Cardiac muscle cell (in vitro differentiated cells and primary cell): Measurements from ENCODE around the gene EPHA10. TPM values are rescaled to one million over a fixed set of nuclear protein-coding genes. Genes with fewer than 3 reads are reported as not detected.
"Not testable (repeated sequence)": the region's sequence is repeated elsewhere in the genome, so short reads cannot be mapped to it uniquely, and the experiment has no call there.

Experiments used
- DNase-seq, 2 donors: peaks; one replicate each; pipeline versions ENCODE4 v3.0.0 to v3.0.0-alpha.2; 2010 to 2017; ENCODE audit warnings: low read depth in 1 of 2, low spot score in 1 of 2
- H3K27ac ChIP-seq: fragments of 200-600 bp; sonication (generic); 2 replicates; pipeline ENCODE4 v1.5.1; 2016
- H3K27me3 ChIP-seq: fragments of 200-600 bp; sonication (generic); 2 replicates; pipeline ENCODE4 v1.6.0; 2016; ENCODE audit warnings: control low read depth
- H3K36me3 ChIP-seq: fragments of 200-600 bp; sonication (generic); 2 replicates; pipeline ENCODE4 v1.5.1; 2016; ENCODE audit warnings: control low read depth
- H3K4me1 ChIP-seq: fragments of 200-600 bp; sonication (generic); 2 replicates; pipeline ENCODE4 v1.8.1; 2017; ENCODE audit warnings: low read depth, mild to moderate bottlenecking, mixed run types
- H3K4me3 ChIP-seq: fragments of 200-600 bp; sonication (generic); 2 replicates; pipeline ENCODE4 v1.5.1; 2016; ENCODE audit warnings: mild to moderate bottlenecking
- H3K9me3 ChIP-seq: fragments of 200-600 bp; sonication (generic); 2 replicates; pipeline ENCODE4 v1.5.1; 2017; ENCODE audit warnings: low read depth, mild to moderate bottlenecking, control low read depth
- polyA plus RNA-seq: library from polyadenylated mRNA; unstranded; fragments of >200 nt; fragmentation: Nextera tagmentation; extraction: Ambion mirVana; gene quantifications from 2 replicates; pipeline ENCODE4 v1.2.1, GENCODE V29; 2016
- total RNA-seq: library from RNA; depleted of rRNA; stranded (reverse); fragments of >200 nt; gene quantifications from 2 replicates; pipeline ENCODE4 v1.2.3, GENCODE V29; 2016
- TF ChIP-seq, protein P1 (sequence below): IDR thresholded peaks from 2 replicates; pipeline ENCODE4 v1.5.1; 2012; ENCODE audit warnings: low read depth, mild to moderate bottlenecking, low read length

The EPHA10 gene
- total and polyA plus RNA-seq, 2 experiments from 2014 or later = 0.38 TPM; not detected in 1

DNA sequence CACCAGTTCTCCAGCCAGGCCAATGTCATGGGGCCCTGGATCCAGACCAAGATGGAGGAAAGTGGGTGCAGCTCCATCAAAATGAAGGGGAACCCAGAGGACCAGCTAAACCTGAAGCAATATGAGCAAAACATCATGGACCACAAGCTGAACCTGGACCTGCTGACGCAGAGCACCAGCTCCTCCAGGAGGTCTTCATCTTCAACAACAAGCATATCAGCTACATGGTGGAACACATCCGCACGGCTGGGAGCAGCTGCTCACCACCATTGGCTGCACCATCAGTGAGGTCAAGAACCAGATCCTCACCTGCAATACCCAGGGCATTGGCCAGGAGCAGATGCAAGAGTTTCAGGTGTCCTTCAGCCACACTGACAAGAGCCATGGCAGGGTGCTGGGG, 13.7 kb upstream of the EPHA10 start:
- no peaks in the 10 kb centered on the region for H3K36me3 ChIP-seq
- TF ChIP-seq, protein P1, sequence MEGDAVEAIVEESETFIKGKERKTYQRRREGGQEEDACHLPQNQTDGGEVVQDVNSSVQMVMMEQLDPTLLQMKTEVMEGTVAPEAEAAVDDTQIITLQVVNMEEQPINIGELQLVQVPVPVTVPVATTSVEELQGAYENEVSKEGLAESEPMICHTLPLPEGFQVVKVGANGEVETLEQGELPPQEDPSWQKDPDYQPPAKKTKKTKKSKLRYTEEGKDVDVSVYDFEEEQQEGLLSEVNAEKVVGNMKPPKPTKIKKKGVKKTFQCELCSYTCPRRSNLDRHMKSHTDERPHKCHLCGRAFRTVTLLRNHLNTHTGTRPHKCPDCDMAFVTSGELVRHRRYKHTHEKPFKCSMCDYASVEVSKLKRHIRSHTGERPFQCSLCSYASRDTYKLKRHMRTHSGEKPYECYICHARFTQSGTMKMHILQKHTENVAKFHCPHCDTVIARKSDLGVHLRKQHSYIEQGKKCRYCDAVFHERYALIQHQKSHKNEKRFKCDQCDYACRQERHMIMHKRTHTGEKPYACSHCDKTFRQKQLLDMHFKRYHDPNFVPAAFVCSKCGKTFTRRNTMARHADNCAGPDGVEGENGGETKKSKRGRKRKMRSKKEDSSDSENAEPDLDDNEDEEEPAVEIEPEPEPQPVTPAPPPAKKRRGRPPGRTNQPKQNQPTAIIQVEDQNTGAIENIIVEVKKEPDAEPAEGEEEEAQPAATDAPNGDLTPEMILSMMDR = no peak
- no peaks in the 10 kb centered on the region for H3K9me3 ChIP-seq
- peaks cover 17% of the 10 kb centered on the region for H3K27me3 ChIP-seq
- H3K4me3 ChIP-seq = no peak overlapping the region
- H3K27ac ChIP-seq = no peak overlapping the region
- no peak for DNase-seq
- H3K4me1 ChIP-seq = no peaks in the 10 kb centered on the region

DNA sequence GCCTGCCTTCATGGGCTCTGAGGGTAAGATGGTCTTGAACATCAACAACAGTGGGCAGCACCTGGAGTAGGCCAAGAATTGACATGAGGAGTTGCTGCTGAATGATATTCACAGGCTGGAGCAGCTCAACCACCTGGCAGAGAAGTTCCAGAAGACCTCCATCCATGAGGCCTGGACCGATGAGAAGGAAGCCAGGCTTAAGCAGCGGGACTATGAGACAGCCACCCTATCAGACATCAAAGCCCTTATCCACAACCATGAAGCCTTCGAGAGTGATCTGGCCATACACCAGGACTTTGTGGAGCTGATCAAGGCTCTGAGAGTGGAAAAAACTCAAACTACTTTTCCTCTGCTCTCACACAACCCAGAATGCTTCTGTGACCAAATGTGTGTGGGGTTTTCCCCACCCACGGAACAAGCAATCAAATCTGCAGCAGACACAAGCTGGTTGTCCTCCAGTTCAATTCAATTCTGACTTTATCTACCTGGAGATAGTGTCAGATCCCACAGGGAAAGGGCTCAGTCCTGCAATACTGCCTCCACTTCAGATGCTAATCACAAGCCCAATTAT, 12.1 kb upstream of the EPHA10 start:
- Histone ChIP-seq H3K36me3 (no peaks in the 10 kb centered on the region), H3K27me3 (peaks cover 13% of the 10 kb centered on the region), H3K4me3 (no peak overlapping the region), H3K27ac (no peak overlapping the region), H3K9me3 (no peaks in the 10 kb centered on the region), H3K4me1 (no peaks in the 10 kb centered on the region)
- no peak for DNase-seq
- TF ChIP-seq, protein P1 = no peak

DNA sequence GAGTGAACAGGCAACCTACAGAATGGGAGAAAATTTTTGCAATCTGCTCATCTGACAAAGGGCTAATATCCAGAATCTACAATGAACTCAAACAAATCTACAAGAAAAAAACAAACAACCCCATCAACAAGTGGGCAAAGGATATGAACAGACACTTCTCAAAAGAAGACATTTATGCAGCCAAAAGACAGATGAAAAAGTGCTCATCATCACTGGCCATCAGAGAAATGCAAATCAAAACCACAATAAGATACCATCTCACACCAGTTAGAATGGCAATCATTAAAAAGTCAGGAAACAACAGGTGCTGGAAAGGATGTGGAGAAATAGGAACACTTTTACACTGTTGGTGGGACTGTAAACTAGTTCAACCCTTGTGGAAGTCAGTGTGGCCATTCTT, 6.5 kb upstream of the EPHA10 start:
- not testable (repeated sequence) for DNase-seq, H3K27ac ChIP-seq, H3K4me3 ChIP-seq, H3K4me1 ChIP-seq, H3K36me3 ChIP-seq, H3K9me3 ChIP-seq
- H3K27me3 ChIP-seq = peaks cover 46% of the 10 kb centered on the region

DNA sequence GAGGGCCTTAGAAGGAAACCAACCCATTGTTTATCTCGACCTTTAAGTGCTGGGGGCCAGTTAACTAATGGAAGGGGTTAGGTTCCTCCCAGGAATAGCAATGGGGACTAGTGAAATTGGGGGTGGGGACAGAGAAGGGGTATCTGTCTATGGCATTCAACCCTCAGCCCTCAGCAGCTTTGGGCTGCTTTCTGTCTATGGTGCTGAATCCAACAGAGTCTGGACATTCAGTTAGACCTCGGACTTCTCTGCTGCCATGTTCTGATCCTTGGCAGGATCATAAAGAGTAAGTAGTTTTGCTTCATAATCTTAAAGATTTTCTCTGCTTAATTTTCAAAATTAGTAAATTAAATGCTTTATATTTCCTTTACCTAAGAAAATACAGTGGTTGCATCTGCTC, 2.6 kb upstream of the EPHA10 start:
- Histone ChIP-seq H3K36me3 (no peaks in the 10 kb centered on the region), H3K27me3 (peaks cover 85% of the 10 kb centered on the region), H3K4me3 (no peak overlapping the region), H3K9me3 (no peaks in the 10 kb centered on the region), H3K27ac (no peak overlapping the region), H3K4me1 (no peaks in the 10 kb centered on the region)
- no peak for DNase-seq
- TF ChIP-seq, protein P1 = no peak

DNA sequence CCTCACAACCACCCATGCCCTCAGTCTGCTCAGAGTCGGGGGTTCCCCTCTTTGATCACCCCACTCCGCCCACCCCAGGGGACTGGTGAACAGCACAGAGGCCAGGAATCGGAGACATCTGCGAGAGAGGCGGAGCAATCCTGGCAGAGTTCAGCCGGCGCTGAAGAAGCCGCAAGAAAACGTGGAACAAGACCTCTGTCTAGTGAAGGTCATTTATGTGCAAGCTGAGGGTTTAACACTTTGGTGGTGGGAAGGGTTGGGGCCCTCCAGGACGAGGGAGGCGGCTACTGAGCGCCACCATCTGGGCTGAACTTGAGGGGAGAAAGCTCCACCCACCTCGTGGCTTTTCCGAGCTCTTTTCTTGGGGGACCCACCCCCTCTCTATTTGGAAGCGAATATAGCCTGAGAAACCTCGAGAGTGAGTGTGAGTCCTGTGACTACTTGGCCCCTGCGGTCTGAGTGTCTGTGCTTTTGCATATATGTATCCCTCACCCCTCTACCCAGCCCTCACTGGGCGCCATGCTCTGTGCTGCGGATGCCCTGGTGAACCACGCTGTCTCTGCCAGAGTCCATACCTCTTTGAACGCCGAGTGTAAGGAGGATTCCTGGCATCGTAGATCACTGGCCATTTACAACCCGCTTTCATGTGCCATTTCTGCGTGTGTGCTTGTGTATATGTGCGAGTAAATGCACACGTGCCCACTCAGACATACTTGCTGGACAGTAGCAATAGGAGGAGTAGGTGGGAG, 1.2 kb upstream of the EPHA10 start:
- TF ChIP-seq, protein P1 = no peak
- no peaks in the 10 kb centered on the region for H3K36me3 ChIP-seq
- no peaks in the 10 kb centered on the region for H3K9me3 ChIP-seq
- H3K4me3 ChIP-seq = no peak overlapping the region
- H3K4me1 ChIP-seq = no peaks in the 10 kb centered on the region
- H3K27ac ChIP-seq = no peak overlapping the region
- peaks cover 99% of the 10 kb centered on the region for H3K27me3 ChIP-seq
- DNase-seq = no peak

DNA sequence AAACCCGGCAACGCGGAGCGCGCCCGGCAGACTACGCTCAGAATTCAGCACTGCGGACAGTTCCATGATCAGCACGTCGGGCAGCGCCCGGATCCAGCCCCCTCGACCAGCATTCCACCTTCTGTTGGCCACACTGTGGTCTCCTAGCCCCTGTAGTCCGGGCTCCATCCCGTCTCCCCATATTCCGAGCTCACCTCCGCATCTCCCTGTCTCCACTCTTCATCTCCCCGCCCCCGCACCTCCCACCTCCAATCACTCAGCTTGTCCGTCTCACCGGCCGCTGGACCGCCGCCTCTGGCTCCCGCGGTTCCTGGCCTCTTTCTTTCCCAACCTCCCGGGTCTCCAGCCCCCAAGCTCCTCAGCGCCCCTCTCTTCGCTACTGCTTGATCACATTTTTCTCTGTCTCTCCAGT, 500 bp downstream of the EPHA10 start:
- DNase-seq = peak; percentile 58 to 90
- no peaks in the 10 kb centered on the region for H3K9me3 ChIP-seq
- H3K27me3 ChIP-seq = peaks cover 100% of the 10 kb centered on the region
- H3K36me3 ChIP-seq = no peaks in the 10 kb centered on the region
- H3K27ac ChIP-seq = no peak overlapping the region
- no peaks in the 10 kb centered on the region for H3K4me1 ChIP-seq
- TF ChIP-seq, protein P1 = no peak
- H3K4me3 ChIP-seq = no peak overlapping the region
